ENCODE results near the gene POU6F2. TPM values are rescaled to one million over a fixed set of nuclear protein-coding genes. Genes with fewer than 3 reads are reported as not detected.

Gene POU6F2
- total RNA-seq, 1 experiment from 2014 or later: 0.19 TPM

DNA sequence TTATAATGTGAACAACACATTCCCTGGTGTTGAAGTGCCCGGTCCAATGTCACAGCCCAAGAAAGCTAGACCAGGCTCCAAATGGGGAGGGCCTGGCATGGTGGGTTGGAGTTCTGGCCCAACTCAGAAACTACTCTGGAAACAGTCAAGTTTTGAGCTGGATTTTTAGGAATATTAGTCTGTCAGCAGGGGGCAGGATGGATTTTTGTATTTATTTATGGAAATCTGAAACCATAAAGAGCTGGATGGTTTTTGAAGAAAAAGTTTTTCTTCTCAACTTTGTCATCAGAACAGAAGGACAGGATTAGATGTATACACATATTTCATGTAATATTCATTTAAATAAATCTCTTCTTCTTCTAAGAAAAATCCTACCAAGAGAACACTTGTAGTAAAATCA is 97.5 kb downstream of the POU6F2 start:
- Mint-ChIP-seq H3K4me3 (ENCODE audit: unreplicated experiment) (no peak overlapping the region), H3K27ac (ENCODE audit: low read depth, unreplicated experiment) (no peak overlapping the region), H3K27me3 (ENCODE audit: insufficient read depth, unreplicated experiment) (peaks cover 70% of the 10 kb centered on the region), H3K4me1 (ENCODE audit: insufficient read depth, unreplicated experiment) (no peaks in the 10 kb centered on the region), H3K36me3 (ENCODE audit: insufficient read depth, unreplicated experiment) (no peaks in the 10 kb centered on the region), H3K9me3 (ENCODE audit: unreplicated experiment) (no peaks in the 10 kb centered on the region)
- DNase-seq (ENCODE audit: unreplicated experiment): peak; percentile 8
- intact Hi-C loops (cut with micrococcal nuclease): loop anchor here (1.0 to 10.0 kb wide), 3 partner anchors 280 to 445 kb away; no protein-coding TSS in a partner anchor
- CTCF ChIA-PET: interaction anchor here (0.6 to 2.6 kb wide), 6 partner anchors 12 to 754 kb away, joined by 3 to 8 read pairs (median 4); no protein-coding TSS in a partner anchor
- no TSS peak for BruUV-seq (replicated peaks)
- POLR2A ChIA-PET: interaction anchor here (0.6 kb wide), 1 partner anchor 873 kb away, joined by 3 read pairs; no protein-coding TSS in a partner anchor
- TF ChIP-seq CTCF (IDR thresholded peaks at IDR 0.05; ENCODE audit: unreplicated experiment): no peak

GRCh38 chr7:39083781-39084180 is 106.1 kb downstream of the POU6F2 start:
- H3K27me3 Mint-ChIP-seq (ENCODE audit: insufficient read depth, unreplicated experiment): peaks cover 66% of the 10 kb centered on the region
- intact Hi-C loops (cut with micrococcal nuclease): no loop called here
- no peaks in the 10 kb centered on the region for H3K9me3 Mint-ChIP-seq (ENCODE audit: unreplicated experiment)
- DNase-seq (ENCODE audit: unreplicated experiment): no peak
- H3K36me3 Mint-ChIP-seq (ENCODE audit: insufficient read depth, unreplicated experiment): no peaks in the 10 kb centered on the region
- no TSS peak for BruUV-seq (replicated peaks)
- ChIA-PET CTCF (interaction anchor here (0.5 to 0.6 kb wide), 2 partner anchors 66 to 74 kb away, joined by 3 read pairs; no protein-coding TSS in a partner anchor), POLR2A (no interaction called here)
- H3K4me1 Mint-ChIP-seq (ENCODE audit: insufficient read depth, unreplicated experiment): no peaks in the 10 kb centered on the region
- H3K4me3 Mint-ChIP-seq (ENCODE audit: unreplicated experiment): no peak overlapping the region
- no peak overlapping the region for H3K27ac Mint-ChIP-seq (ENCODE audit: low read depth, unreplicated experiment)
- TF ChIP-seq CTCF (IDR thresholded peaks at IDR 0.05; ENCODE audit: unreplicated experiment): no peak

DNA sequence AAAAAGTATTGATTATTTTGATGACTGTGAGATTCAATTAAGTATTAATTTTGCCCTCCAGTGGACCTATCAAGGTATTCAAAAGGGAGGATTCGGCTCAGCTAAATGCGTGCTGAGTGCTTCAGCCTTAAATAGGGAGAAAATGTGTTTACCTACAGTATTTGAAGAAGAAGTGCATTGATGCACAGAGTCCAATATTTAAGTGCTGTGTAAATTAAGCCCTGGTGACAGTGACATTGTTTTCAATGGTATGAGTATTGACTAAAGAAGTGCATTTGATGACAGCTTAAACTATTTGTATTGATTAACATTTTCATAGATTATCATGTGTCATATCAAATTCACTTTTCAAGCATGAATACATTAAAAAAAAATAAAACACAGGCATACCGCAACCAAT is 106.6 kb downstream of the POU6F2 start:
- H3K4me3 Mint-ChIP-seq (ENCODE audit: unreplicated experiment): no peak overlapping the region
- POLR2A ChIA-PET: no interaction called here
- CTCF ChIA-PET: interaction anchor here (0.5 to 0.6 kb wide), 3 partner anchors 31 to 65 kb away, joined by 3 to 4 read pairs (median 3); no protein-coding TSS in a partner anchor

DNA sequence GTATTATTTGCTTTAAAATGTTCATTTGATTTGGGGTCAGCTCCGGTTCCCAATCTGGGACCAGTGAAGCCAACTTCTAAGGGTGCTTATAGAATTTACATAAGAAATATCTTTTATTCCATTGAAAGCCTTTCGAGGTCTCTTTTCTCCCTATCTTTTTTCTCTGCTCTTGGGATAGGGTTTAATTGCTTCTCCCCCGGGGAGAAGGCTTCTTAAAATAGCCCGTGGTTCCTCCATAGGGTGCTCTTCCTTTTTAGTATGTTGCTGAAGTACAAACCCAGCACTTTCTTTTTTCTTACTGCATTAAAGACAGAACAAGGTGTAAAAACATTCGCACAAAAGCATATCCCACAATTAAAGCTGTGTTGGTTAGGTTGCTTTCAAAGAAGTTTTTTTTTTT is 107.5 kb downstream of the POU6F2 start:
- Mint-ChIP-seq H3K4me3 (ENCODE audit: unreplicated experiment) (no peak overlapping the region), H3K9me3 (ENCODE audit: unreplicated experiment) (no peaks in the 10 kb centered on the region), H3K36me3 (ENCODE audit: insufficient read depth, unreplicated experiment) (no peaks in the 10 kb centered on the region), H3K27ac (ENCODE audit: low read depth, unreplicated experiment) (no peak overlapping the region), H3K4me1 (ENCODE audit: insufficient read depth, unreplicated experiment) (no peaks in the 10 kb centered on the region), H3K27me3 (ENCODE audit: insufficient read depth, unreplicated experiment) (peaks cover 74% of the 10 kb centered on the region)
- no peak for TF ChIP-seq CTCF (IDR thresholded peaks at IDR 0.05; ENCODE audit: unreplicated experiment)
- CTCF ChIA-PET: no interaction called here
- intact Hi-C loops (cut with micrococcal nuclease): no loop called here
- no TSS peak for BruUV-seq (replicated peaks)
- POLR2A ChIA-PET: interaction anchor here (0.5 kb wide), 1 partner anchor 10 kb away, joined by 3 read pairs; no protein-coding TSS in a partner anchor
- no peak for DNase-seq (ENCODE audit: unreplicated experiment)

More for the DNA sequence above, 106.6 kb downstream of the POU6F2 start:
- Mint-ChIP-seq H3K27me3 (ENCODE audit: insufficient read depth, unreplicated experiment) (peaks cover 71% of the 10 kb centered on the region), H3K27ac (ENCODE audit: low read depth, unreplicated experiment) (no peak overlapping the region), H3K36me3 (ENCODE audit: insufficient read depth, unreplicated experiment) (no peaks in the 10 kb centered on the region), H3K9me3 (ENCODE audit: unreplicated experiment) (no peaks in the 10 kb centered on the region), H3K4me1 (ENCODE audit: insufficient read depth, unreplicated experiment) (no peaks in the 10 kb centered on the region)
- DNase-seq (ENCODE audit: unreplicated experiment): no peak
- intact Hi-C loops (cut with micrococcal nuclease): no loop called here
- no TSS peak for BruUV-seq (replicated peaks)
- no peak for TF ChIP-seq CTCF (IDR thresholded peaks at IDR 0.05; ENCODE audit: unreplicated experiment)

All from MCF 10A (cell line).